ENCODE results near the gene C10orf67. TPM values are rescaled to one million over a fixed set of nuclear protein-coding genes. Genes with fewer than 3 reads are reported as not detected.

Gene C10orf67
- total RNA-seq, 2 donors from 2014 or later: not detected

DNA sequence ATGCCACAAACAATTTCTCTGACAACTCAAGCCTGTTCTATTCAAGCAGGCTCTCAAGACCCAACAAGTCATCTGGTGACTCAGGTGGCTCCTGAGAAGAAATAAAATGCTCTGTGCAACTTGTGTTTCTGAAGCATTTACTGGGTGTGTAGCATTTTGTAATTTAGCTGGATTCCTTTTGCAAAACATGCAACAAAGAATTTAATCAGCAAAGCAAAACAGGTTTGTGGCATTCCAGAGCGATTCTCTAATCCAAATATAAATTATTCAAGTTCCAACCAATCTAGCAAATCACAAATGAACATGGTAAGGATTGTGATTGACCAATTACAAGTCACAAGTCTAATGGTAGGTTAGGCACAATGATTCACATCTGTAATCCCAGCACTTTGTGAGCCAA is 39.8 kb upstream of the C10orf67 start:
- no peaks in the 10 kb centered on the region for H3K36me3 ChIP-seq
- H3K27me3 ChIP-seq: no peaks in the 10 kb centered on the region
- intact Hi-C loops (cut with DNase I): no loop called here
- no peaks in the 10 kb centered on the region for H3K4me1 ChIP-seq
- no peak for DNase-seq
- no peak overlapping the region for H3K27ac ChIP-seq
- no peak overlapping the region for H3K9ac ChIP-seq (ENCODE audit: low read depth in 2 of 2, low read length in 2 of 2)
- no peak overlapping the region for H3K4me3 ChIP-seq
- H3K9me3 ChIP-seq: no peaks in the 10 kb centered on the region
- TF ChIP-seq CTCF (IDR thresholded peaks at IDR 0.05): no peak

DNA sequence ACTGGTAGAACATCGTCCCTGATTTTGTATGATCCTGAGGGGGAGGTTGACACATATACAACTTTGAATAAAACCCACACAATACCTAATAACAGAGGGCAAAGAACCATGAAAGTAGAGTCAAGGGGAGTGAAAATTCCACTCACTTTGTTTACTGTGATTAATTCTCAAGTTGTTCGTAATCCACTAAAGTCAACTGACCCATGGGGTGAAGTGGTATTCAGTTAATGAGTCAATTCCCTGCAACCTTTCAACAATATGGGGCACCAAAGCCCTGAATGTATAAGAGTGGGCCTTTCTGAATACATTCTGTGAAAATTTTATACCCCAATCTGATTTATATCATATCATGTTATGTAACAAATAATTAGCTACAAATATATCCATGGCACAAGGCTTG is 39.0 kb upstream of the C10orf67 start:
- Histone ChIP-seq H3K4me3 (no peak overlapping the region), H3K27ac (no peak overlapping the region), H3K9ac (ENCODE audit: low read depth in 2 of 2, low read length in 2 of 2) (no peak overlapping the region), H3K4me1 (no peaks in the 10 kb centered on the region), H3K9me3 (no peaks in the 10 kb centered on the region), H3K27me3 (no peaks in the 10 kb centered on the region), H3K36me3 (no peaks in the 10 kb centered on the region)
- intact Hi-C loops (cut with DNase I): no loop called here
- no peak for TF ChIP-seq CTCF (IDR thresholded peaks at IDR 0.05)
- DNase-seq: no peak

- TF ChIP-seq CTCF (IDR thresholded peaks at IDR 0.05): no peak
- no peak for DNase-seq
- Histone ChIP-seq H3K36me3 (no peaks in the 10 kb centered on the region), H3K27me3 (no peaks in the 10 kb centered on the region), H3K4me1 (no peaks in the 10 kb centered on the region), H3K9me3 (no peaks in the 10 kb centered on the region), H3K27ac (no peak overlapping the region), H3K4me3 (no peak overlapping the region), H3K9ac (ENCODE audit: low read depth in 2 of 2, low read length in 2 of 2) (no peak overlapping the region)
- intact Hi-C loops (cut with DNase I): no loop called here
These were observed 36.9 kb upstream of the C10orf67 start for GRCh38 chr10:23381298-23382040.

GRCh38 chr10:23379686-23380085 is 35.1 kb upstream of the C10orf67 start:
- Histone ChIP-seq H3K27ac (no peak overlapping the region), H3K4me1 (no peaks in the 10 kb centered on the region), H3K36me3 (no peaks in the 10 kb centered on the region), H3K4me3 (no peak overlapping the region), H3K9ac (ENCODE audit: low read depth in 2 of 2, low read length in 2 of 2) (no peak overlapping the region), H3K9me3 (no peaks in the 10 kb centered on the region), H3K27me3 (no peaks in the 10 kb centered on the region)
- intact Hi-C loops (cut with DNase I): no loop called here
- no peak for DNase-seq
- no peak for TF ChIP-seq CTCF (IDR thresholded peaks at IDR 0.05)

- no peaks in the 10 kb centered on the region for H3K9me3 ChIP-seq
- H3K27ac ChIP-seq: no peak overlapping the region
- H3K27me3 ChIP-seq: no peaks in the 10 kb centered on the region
- H3K4me3 ChIP-seq: no peak overlapping the region
- no peaks in the 10 kb centered on the region for H3K4me1 ChIP-seq
- no peak overlapping the region for H3K9ac ChIP-seq (ENCODE audit: low read depth in 2 of 2, low read length in 2 of 2)
- no peak for DNase-seq
- intact Hi-C loops (cut with DNase I): no loop called here
- TF ChIP-seq CTCF (IDR thresholded peaks at IDR 0.05): no peak
- no peaks in the 10 kb centered on the region for H3K36me3 ChIP-seq
These were observed 31.6 kb upstream of the C10orf67 start for GRCh38 chr10:23376229-23376655.

All from colonic mucosa (tissue), 4 donors.